Stimulated activated CD8-positive, alpha-beta memory T cell treated with anti-CD3 and anti-CD28 coated beads, Interleukin-12 subunit alpha, Interleukin-12 subunit beta, amount 100 ng/mL, for 1 hour (primary cell): Measurements from ENCODE around the gene GYG1.

Source experiments
- DNase-seq: peaks from one replicate; pipeline ENCODE4 v3.0.0-alpha.2; 2020; ENCODE audit warnings: low read depth

The GYG1 gene

GRCh38 chr3:149018247-149018646 is 26.9 kb downstream of the GYG1 start:
- no peak for DNase-seq

DNA sequence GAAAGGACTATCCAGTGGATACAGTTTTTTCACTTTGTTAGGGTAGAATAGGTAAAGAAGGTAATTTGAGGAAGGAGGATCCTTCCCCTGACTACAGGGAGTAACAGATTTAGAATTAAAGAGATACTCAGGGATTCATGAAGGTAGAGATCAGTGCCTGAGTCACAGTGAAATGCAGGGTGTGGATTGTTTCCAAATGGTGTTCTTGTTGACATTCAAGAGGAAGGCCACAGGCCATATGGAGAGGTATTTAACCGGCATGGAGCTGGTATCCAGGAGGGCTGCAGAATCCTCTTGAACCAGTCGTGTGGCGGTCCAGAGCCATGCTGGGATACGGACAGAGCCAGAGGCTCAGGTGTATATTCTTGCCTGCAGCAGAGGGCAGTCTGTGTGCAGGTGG is 28.2 kb downstream of the GYG1 start:
- no peak for DNase-seq

DNA sequence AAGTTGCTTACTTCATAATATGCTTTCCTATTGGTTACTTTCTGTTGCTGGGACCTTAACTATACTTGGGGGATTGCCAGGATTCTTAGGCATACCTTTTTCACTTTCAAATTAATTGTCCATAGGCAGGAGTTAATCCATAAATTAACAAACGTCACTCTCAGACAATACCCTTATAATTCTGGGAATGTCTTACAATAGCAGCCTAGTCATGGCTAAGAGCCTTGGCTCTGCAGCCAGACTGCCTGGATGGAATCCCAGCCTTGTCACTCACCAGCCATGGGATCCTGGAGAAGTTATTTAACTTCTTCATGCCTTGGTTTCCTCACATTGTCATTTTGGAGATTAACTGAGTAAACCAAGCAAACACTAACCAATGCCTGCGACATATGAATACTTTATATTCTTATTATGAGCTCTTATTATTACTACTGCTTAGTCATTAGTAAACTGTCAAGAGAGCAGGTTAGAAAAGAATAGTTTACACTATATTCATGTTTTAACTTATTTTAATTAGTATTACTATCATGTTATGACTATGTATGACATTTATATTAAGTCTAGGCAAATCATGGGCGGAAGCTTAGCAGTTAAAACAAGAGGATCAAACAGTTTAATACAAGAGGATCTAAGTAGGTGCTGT is 29.0 kb downstream of the GYG1 start:
- no peak for DNase-seq

DNA sequence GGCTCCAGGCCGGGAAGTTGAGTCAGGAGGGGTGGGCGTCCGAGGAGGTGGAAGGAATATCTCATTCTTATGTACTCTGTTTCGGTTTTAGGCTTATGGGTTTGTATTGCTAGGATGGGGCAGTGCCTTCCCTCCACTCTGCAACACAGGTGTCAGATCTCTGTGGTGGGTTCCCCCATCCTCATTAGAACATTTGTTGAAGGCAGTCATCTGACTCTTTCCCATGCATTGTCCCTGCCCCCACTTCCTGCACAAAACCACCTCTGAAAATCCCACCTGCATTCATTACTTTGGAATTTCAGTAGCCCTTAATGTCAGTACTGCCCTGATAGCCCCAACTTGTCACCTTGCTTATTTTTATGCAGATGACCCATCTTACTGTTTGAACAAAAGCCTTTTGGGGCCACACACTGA is 29.5 kb downstream of the GYG1 start:
- DNase-seq: no peak

DNA sequence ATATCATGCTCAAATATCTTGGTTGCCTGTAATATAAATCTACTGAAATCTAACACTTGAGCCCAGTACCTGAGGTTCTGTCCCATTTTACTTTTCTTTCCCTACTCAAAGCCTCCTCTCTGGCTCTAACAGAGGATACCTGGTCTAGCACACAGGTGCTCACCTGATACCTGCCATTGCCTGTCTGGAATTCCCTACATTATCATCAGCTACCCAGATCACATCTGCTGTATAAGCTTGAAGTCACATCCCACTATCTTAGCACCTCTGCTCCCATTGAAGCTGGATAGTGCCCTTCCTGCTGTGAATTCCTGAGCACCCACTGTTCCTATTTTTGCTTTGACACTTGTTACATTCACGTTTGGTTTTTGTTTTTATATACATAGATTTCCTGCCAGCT is 30.5 kb downstream of the GYG1 start:
- DNase-seq: no peak

DNA sequence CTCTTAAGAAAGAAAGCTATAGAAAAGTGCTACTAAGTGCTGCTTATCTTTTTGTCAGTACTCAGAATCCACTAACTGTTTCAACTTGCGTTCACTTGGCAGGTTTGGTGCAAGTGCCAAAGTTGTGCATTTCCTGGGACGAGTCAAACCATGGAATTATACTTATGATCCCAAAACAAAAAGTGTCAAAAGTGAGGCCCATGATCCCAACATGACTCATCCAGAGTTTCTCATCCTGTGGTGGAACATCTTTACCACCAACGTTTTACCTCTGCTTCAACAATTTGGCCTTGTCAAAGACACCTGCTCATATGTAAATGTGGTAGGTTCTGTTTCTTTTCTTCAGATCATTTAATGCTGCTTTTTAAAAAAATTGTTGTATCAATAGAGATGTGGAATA is 32.6 kb downstream of the GYG1 start:
- DNase-seq: no peak

- DNase-seq: no peak
These were observed 35.4 kb downstream of the GYG1 start for GRCh38 chr3:149026718-149027117.

- no peak for DNase-seq
These were observed 39.8 kb downstream of the GYG1 start for GRCh38 chr3:149031096-149031495.

DNA sequence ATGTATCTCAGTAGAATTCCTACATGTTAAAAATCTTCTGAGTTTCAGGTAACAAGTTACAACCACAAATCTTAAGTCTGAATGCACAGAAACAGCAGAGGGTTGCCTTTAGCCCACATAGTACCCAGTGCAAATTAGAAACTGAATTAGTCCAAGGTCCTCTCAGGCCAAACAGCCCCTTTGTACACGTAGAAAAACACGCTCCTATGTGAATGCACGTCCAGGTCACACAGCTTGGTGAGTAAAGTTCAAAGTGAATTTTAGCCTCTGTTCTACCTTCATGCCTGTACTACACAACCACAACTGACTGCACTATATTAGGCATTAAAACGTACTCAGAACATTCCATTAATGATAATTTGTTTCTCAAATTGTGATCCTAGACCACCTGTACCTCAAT is 46.3 kb downstream of the GYG1 start:
- no peak for DNase-seq

GRCh38 chr3:149038322-149038721 is 47.0 kb downstream of the GYG1 start:
- DNase-seq: no peak

DNA sequence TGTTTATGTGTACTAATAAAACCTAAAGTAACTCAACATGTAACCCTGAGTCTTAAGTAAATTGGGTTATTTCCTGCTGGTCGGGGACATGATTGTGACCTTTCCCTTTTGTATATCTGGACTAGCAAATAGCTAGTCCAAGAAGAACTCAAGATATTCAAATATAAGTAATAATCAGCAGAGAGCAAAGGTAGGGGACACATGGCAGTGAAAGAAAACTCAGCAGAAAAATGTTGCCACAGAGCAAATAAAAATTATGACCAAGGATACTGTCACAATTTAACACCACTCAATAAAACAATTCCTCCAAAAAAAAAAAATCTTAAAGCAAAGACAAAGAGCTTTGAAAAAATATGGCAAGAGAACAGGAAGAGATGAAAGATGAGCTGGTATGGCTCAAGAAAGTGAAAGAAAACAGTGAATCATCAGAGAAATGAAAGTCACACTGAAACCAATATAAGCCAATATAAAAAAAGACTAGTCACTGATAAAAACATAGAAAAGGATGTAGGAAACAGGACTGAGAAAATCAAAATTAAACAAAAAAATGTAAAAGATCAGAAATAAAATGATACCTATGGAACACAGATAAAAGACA is 51.5 kb downstream of the GYG1 start:
- no peak for DNase-seq

DNA sequence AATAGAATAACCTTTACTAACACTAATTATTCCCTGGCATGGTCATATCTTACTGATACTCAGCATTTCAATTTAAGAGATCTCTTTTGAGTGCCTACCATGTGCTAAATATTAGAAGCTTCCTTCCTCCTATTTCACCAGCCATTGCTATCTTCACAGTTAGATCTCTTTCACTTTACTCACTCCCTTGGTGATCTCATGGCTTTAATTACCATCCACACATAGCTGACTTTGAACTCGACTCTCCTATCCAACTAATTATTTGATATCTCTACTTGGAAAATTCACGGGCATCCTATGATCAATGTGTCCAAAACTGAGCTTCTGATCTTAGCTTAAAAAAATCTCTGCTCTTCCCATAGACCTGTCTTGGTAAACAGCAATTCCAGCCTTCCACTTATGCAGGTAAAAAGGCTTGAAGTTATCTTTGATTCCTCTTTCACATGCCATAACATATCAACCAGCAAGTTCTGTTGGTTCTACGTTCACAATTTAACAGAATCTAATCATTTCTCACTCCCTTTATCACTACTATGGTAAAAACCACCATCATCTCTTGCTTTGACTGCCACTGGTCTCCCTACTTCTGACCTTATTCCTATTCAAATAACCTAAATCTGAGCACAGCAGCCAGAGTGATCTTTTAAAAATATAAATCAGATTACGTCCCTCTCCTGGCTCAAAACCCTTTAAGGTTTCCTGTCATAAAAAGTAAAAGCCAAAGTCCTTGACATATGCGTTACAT is 53.2 kb downstream of the GYG1 start:
- no peak for DNase-seq

- no peak for DNase-seq
These were observed 64.2 kb downstream of the GYG1 start for GRCh38 chr3:149055575-149055974.

- DNase-seq: no peak
These were observed 66.9 kb downstream of the GYG1 start for GRCh38 chr3:149058198-149058597.

GRCh38 chr3:149058602-149059001 is 67.3 kb downstream of the GYG1 start:
- DNase-seq: no peak

GRCh38 chr3:149061776-149062175 is 70.4 kb downstream of the GYG1 start:
- DNase-seq: no peak

DNA sequence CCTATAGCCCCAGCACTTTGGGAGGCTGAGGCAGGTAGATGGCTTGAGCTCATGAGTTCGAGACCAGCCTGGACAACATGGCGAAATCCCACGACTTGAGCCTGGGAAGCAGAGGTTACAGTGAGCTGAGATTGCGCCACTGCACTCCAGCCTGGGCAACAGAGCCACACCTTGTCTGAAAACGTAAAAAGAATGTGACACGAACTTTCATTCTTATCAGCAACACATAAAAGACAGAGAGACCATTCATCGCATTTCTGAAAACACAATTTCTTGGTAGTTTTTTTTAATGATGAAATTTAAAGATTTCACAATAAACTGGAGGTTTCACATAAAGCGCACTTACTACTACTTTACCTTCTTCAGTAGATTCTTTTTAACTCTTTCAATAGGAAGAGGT is 76.5 kb downstream of the GYG1 start:
- DNase-seq: no peak
